Measurements from ENCODE around the gene BANP.
"Not testable (repeated sequence)": the region's sequence is repeated elsewhere in the genome, so short reads cannot be mapped to it uniquely, and the experiment has no call there.

The BANP gene

GRCh38 chr16:88106566-88106965 lies 155.3 kb downstream of the BANP start:
- not testable (repeated sequence) for DNase-seq

- DNase-seq: no peak
Measured at GRCh38 chr16:88108762-88109161, 157.5 kb downstream of the BANP start.

- not testable (repeated sequence) for DNase-seq
Measured at GRCh38 chr16:88109726-88110621, 158.7 kb downstream of the BANP start.

- DNase-seq: not testable (repeated sequence)
Measured at GRCh38 chr16:88110875-88111494, 159.8 kb downstream of the BANP start.

GRCh38 chr16:88111976-88112375 lies 160.7 kb downstream of the BANP start:
- not testable (repeated sequence) for DNase-seq

- DNase-seq: no peak
Measured at GRCh38 chr16:88113545-88114045, 162.4 kb downstream of the BANP start.

GRCh38 chr16:88114541-88115228 lies 163.5 kb downstream of the BANP start:
- DNase-seq: not testable (repeated sequence)

- no peak for DNase-seq
Measured at GRCh38 chr16:88116121-88116520, 164.9 kb downstream of the BANP start.

- no peak for DNase-seq
Measured at GRCh38 chr16:88117476-88117868, 166.2 kb downstream of the BANP start.

- no peak for DNase-seq
Measured at GRCh38 chr16:88118376-88118775, 167.1 kb downstream of the BANP start.

GRCh38 chr16:88118852-88119741 lies 167.9 kb downstream of the BANP start:
- DNase-seq: not testable (repeated sequence)

GRCh38 chr16:88119881-88120751 lies 168.9 kb downstream of the BANP start:
- not testable (repeated sequence) for DNase-seq

- no peak for DNase-seq
Measured at GRCh38 chr16:88120812-88121211, 169.6 kb downstream of the BANP start.

- DNase-seq: not testable (repeated sequence)
Measured at GRCh38 chr16:88121391-88121790, 170.2 kb downstream of the BANP start.

- DNase-seq: no peak
Measured at GRCh38 chr16:88121886-88122580, 170.8 kb downstream of the BANP start.

Data from hippocampal formation (tissue), 2 donors.